ENCODE results near the gene U2AF2. TPM values are rescaled to one million over a fixed set of nuclear protein-coding genes. Genes with fewer than 3 reads are reported as not detected.

The U2AF2 gene
- polyA plus RNA-seq, 1 of the 3 experiments (the other 2 are of a cell fraction) = 321 TPM

DNA sequence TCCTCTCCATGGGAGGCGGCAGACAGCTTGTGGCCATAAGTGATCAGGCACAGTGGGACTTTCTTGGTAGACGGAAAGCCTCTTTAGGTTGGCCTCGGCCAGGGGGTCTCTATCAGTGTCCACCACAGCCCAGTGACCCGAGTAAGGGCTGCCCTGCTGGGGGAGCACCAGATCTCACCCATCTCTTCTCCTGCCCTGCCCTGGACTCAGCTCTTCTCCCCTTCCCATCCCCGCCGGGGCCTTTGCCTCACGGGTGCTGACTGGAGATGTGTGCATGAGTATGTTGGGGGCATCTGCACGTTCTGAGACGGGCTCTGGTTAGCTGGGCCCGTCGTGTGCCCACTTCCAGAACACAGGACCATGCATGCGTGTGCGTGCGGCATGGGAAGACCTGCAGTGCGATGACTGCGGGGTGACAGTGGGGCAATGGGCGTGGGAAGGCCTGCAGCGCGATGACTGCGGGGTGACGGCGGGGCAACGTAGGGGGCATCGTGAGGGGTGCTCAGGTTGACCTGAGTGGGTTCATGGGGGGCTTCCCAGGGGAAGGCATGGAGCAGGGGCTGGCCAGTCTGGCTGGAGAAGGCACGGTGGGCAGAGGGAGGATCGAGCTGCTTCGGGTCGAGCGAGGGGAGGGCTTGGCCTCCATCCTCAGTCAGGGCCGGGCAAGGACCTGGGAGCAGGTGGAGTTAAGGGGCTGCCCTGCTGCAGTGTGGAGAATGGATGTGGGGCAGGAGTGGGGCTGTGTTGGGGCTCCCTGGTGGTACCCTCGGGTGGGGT lies 36.1 kb downstream of the U2AF2 start:
- Histone ChIP-seq H3K9me3 (no peaks in the 10 kb centered on the region), H3K36me3 (replicated peaks in 1 of 2; ENCODE audit: control insufficient read depth in 1 of 2, insufficient read depth in 2 of 2, low read length in 1 of 2) (peaks cover 0 to 65% of the 10 kb centered on the region in 2 experiments), H3K4me1 (ENCODE audit: control insufficient read depth in 1 of 2, insufficient read depth in 2 of 2, low read depth in 1 of 2, low read length in 1 of 2) (no peaks in the 10 kb centered on the region), H3K4me3 (ENCODE audit: low read depth in 2 of 2, low read length in 1 of 2) (no peak overlapping the region), H3K79me2 (ENCODE audit: insufficient read depth) (peaks cover 8% of the 10 kb centered on the region; the same call in 1 of the 2 replicates), H4K20me1 (ENCODE audit: insufficient read depth) (peaks cover 23% of the 10 kb centered on the region), H3K27ac (ENCODE audit: low read depth in 2 of 2, low read length in 1 of 2) (no peak overlapping the region), H3K9ac (no peak overlapping the region), H3K27me3 (ENCODE audit: insufficient read depth) (no peaks in the 10 kb centered on the region), H3K9me2 (no peaks in the 10 kb centered on the region), H2AFZ (ENCODE audit: low read depth) (no peak overlapping the region), H3K4me2 (no peak overlapping the region), H3F3A (replicated peaks; ENCODE audit: insufficient read depth) (no peaks in the 10 kb centered on the region)
- POLR2A ChIA-PET = no interaction called here
- CTCF ChIA-PET = interaction anchor here (1.1 kb wide), 1 partner anchor 13 kb away, joined by 3 read pairs; no protein-coding TSS in a partner anchor
- no peak for DNase-seq
- no peak for TF ChIP-seq TCF12 (IDR thresholded peaks at IDR 0.05)
- no peak for TF ChIP-seq EZH2phosphoT487 (IDR thresholded peaks at IDR 0.05; ENCODE audit: borderline replicate concordance, low read depth)
- no peak for TF ChIP-seq RAD21 (IDR thresholded peaks at IDR 0.05; ENCODE audit: low read length)
- TF ChIP-seq, protein P1, sequence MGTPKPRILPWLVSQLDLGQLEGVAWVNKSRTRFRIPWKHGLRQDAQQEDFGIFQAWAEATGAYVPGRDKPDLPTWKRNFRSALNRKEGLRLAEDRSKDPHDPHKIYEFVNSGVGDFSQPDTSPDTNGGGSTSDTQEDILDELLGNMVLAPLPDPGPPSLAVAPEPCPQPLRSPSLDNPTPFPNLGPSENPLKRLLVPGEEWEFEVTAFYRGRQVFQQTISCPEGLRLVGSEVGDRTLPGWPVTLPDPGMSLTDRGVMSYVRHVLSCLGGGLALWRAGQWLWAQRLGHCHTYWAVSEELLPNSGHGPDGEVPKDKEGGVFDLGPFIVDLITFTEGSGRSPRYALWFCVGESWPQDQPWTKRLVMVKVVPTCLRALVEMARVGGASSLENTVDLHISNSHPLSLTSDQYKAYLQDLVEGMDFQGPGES (IDR thresholded peaks at IDR 0.05; ENCODE audit: low read depth, low read length) = no peak
- no peak for TF ChIP-seq RFX5 (IDR thresholded peaks at IDR 0.05; ENCODE audit: low read length)
- no peak for TF ChIP-seq TAF1 (IDR thresholded peaks at IDR 0.05; ENCODE audit: borderline replicate concordance, low read depth, low read length)
- no peak for TF ChIP-seq GATA2 (CRISPR knock-in tag; IDR thresholded peaks at IDR 0.05)
- TF ChIP-seq, protein P2, sequence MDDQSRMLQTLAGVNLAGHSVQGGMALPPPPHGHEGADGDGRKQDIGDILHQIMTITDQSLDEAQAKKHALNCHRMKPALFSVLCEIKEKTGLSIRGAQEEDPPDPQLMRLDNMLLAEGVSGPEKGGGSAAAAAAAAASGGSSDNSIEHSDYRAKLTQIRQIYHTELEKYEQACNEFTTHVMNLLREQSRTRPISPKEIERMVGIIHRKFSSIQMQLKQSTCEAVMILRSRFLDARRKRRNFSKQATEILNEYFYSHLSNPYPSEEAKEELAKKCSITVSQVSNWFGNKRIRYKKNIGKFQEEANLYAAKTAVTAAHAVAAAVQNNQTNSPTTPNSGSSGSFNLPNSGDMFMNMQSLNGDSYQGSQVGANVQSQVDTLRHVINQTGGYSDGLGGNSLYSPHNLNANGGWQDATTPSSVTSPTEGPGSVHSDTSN (IDR thresholded peaks at IDR 0.05) = no peak
- WGBS (ENCODE audit: low lambda C conversion rate) = 97% methylated on average over 30 of the region's 31 CpGs

DNA sequence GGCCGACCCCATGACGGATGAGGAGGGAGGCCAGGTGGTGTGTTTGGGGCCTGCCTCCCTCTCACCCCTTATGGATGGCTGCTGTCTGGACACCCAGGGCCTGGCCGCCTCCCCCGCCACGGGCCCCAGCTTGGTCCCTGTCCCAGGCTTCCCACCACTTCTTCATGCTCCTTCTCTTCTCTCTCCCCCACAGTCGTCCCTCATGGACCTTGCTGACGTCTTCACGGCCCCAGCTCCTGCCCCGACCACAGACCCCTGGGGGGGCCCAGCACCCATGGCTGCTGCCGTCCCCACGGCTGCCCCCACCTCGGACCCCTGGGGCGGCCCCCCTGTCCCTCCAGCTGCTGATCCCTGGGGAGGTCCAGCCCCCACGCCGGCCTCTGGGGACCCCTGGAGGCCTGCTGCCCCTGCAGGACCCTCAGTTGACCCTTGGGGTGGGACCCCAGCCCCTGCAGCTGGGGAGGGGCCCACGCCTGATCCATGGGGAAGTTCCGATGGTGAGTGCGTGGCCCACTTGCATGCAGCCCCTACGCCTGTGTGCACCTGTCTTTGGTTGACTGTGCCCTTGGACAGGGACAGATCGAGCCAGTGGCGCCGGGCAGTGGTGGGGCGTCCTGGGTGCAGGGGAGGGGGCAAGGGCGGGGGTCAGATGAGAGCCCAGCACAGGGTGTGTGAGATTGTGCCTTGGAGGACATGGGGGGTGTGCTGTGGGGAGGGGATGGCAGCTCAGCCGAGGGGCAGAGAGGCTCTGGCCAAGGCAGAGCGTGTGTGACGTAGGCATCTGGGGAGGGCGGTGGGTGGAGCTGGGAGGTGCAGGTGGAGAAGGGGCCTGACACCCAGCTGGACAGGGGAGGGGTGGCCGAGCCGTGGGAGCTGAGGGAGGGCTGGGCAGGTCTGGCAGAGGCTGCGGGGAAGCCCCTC lies 37.0 kb downstream of the U2AF2 start:
- H3K9me3 ChIP-seq = no peaks in the 10 kb centered on the region
- no peak overlapping the region for H3K9ac ChIP-seq
- POLR2A ChIA-PET = no interaction called here
- DNase-seq = no peak
- H3K27me3 ChIP-seq (ENCODE audit: insufficient read depth) = no peaks in the 10 kb centered on the region
- CTCF ChIA-PET = interaction anchor here (0.6 to 1.1 kb wide), 3 partner anchors 9 to 187 kb away, joined by 3 read pairs; no protein-coding TSS in a partner anchor
- H3K36me3 ChIP-seq (replicated peaks in 1 of 2; ENCODE audit: control insufficient read depth in 1 of 2, insufficient read depth in 2 of 2, low read length in 1 of 2) = peaks cover 0 to 69% of the 10 kb centered on the region in 2 experiments
- H3K4me3 ChIP-seq (ENCODE audit: low read depth in 2 of 2, low read length in 1 of 2) = no peak overlapping the region
- H3K4me1 ChIP-seq (ENCODE audit: control insufficient read depth in 1 of 2, insufficient read depth in 2 of 2, low read depth in 1 of 2, low read length in 1 of 2) = no peaks in the 10 kb centered on the region
- no peak overlapping the region for H2AFZ ChIP-seq (ENCODE audit: low read depth)
- no peak overlapping the region for H3K4me2 ChIP-seq
- 96% methylated on average over 26 of the region's 31 CpGs for WGBS (ENCODE audit: low lambda C conversion rate)
- peaks cover 15% of the 10 kb centered on the region for H4K20me1 ChIP-seq (ENCODE audit: insufficient read depth)
- H3K27ac ChIP-seq (ENCODE audit: low read depth in 2 of 2, low read length in 1 of 2) = no peak overlapping the region
- H3K79me2 ChIP-seq (ENCODE audit: insufficient read depth) = peaks cover 5% of the 10 kb centered on the region; the same call in 1 of the 2 replicates
- H3F3A ChIP-seq (replicated peaks; ENCODE audit: insufficient read depth) = no peaks in the 10 kb centered on the region
- H3K9me2 ChIP-seq = no peaks in the 10 kb centered on the region
- no peak for TF ChIP-seq YY1 (IDR thresholded peaks at IDR 0.05; ENCODE audit: low read depth)
- TF ChIP-seq, protein P1 (IDR thresholded peaks at IDR 0.05; ENCODE audit: low read depth, low read length) = no peak
- no peak for TF ChIP-seq MEF2A (IDR thresholded peaks at IDR 0.05; ENCODE audit: borderline replicate concordance, low read depth)
- no peak for TF ChIP-seq GATA2 (CRISPR knock-in tag; IDR thresholded peaks at IDR 0.05)
- TF ChIP-seq, protein P2 (IDR thresholded peaks at IDR 0.05) = no peak
- no peak for TF ChIP-seq EZH2phosphoT487 (IDR thresholded peaks at IDR 0.05; ENCODE audit: borderline replicate concordance, low read depth)
- TF ChIP-seq ELF1 (IDR thresholded peaks at IDR 0.05) = no peak
- no peak for TF ChIP-seq CHD2 (IDR thresholded peaks at IDR 0.05; ENCODE audit: low read length, partially characterized antibody)
- no peak for TF ChIP-seq FOSL2 (IDR thresholded peaks at IDR 0.05; ENCODE audit: borderline replicate concordance, low read depth)
- TF ChIP-seq TCF12 (IDR thresholded peaks at IDR 0.05) = no peak
- no peak for TF ChIP-seq NRF1 (IDR thresholded peaks at IDR 0.05; ENCODE audit: low read depth, low read length)
- no peak for TF ChIP-seq SMC3 (IDR thresholded peaks at IDR 0.05; ENCODE audit: low read depth, low read length)
- TF ChIP-seq, protein P3, sequence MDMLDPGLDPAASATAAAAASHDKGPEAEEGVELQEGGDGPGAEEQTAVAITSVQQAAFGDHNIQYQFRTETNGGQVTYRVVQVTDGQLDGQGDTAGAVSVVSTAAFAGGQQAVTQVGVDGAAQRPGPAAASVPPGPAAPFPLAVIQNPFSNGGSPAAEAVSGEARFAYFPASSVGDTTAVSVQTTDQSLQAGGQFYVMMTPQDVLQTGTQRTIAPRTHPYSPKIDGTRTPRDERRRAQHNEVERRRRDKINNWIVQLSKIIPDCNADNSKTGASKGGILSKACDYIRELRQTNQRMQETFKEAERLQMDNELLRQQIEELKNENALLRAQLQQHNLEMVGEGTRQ (IDR thresholded peaks at IDR 0.05; ENCODE audit: borderline replicate concordance, low read depth, low read length) = no peak
